ENCODE data around the gene GPS2. TPM values are rescaled to one million over a fixed set of nuclear protein-coding genes. Genes with fewer than 3 reads are reported as not detected.

GPS2 gene
- total and polyA plus RNA-seq, 7 experiments from 2014 or later = 72.6 to 145 (median 107) TPM

GRCh38 chr17:7352503-7352889 is 37.3 kb upstream of the GPS2 start:
- ChIA-PET CTCF (interaction anchor here (1.0 to 5.3 kb wide), 2 partner anchors 17 to 84 kb away, joined by 3 to 67 read pairs; partner anchors contain the start of genes FGF11 and TMEM102), POLR2A (interaction anchor here (1.2 to 5.4 kb wide), 4 partner anchors 16 to 135 kb away, joined by 3 to 29 read pairs (median 6); partner anchors contain the start of genes ACAP1, POLR2A and TMEM102)
- intact Hi-C loops (cut with micrococcal nuclease) = loop anchor here (1.0 to 10.0 kb wide), 5 partner anchors 70 to 335 kb away; partner anchors contain the start of genes POLR2A (in 2 of the 2), SLC2A4 (in 1 of the 2), SLC35G6 (in 1 of the 2) and TP53 (in 1 of the 2)
- H3K4me1 ChIP-seq (ENCODE audit: control insufficient read depth in 2 of 2, insufficient read depth in 2 of 2, low read length in 2 of 2) = peaks cover 10 to 27% of the 10 kb centered on the region in 2 donors
- peak overlapping the region; percentile 57 for H3K4me3 ChIP-seq (ENCODE audit: low read length)
- Mint-ChIP-seq H3K27me3 (no peaks in the 10 kb centered on the region), H3K9me3 (no peaks in the 10 kb centered on the region), H3K4me1 (peaks cover 14 to 64% (median 39%) of the 10 kb centered on the region in 7 donors), H3K36me3 (peaks cover 0 to 25% (median 1%) of the 10 kb centered on the region in 5 donors), H3K27ac (peak overlapping the region; percentile 64 to 91 (median 83)), H3K4me3 (peak overlapping the region; percentile 78 to 94 (median 88))
- no peaks in the 10 kb centered on the region for H3K27me3 ChIP-seq (ENCODE audit: control insufficient read depth in 2 of 2, insufficient read depth in 2 of 2, low read length in 2 of 2)
- DNase-seq = no peak
- H3K36me3 ChIP-seq (ENCODE audit: control insufficient read depth in 2 of 3, insufficient read depth in 3 of 3, low read length in 3 of 3) = peaks cover 0 to 26% (median 5%) of the 10 kb centered on the region in 3 experiments
- H3K27ac ChIP-seq (ENCODE audit: low read depth, low read length) = peak overlapping the region; percentile 74
- no peaks in the 10 kb centered on the region for H3K9me3 ChIP-seq (ENCODE audit: control insufficient read depth in 2 of 3, low read length in 3 of 3)
- ATAC-seq = no peak

GRCh38 chr17:7351665-7352502 is 36.7 kb upstream of the GPS2 start, which contains the start of gene KCTD11:
TSS of gene KCTD11 (plus strand) at chr17:7352162.
- Mint-ChIP-seq H3K27ac (peak within 1 kb of the TSS; percentile 72 to 91 (median 86)), H3K4me1 (peaks cover 14 to 62% (median 43%) of the 10 kb centered on the region in 7 donors), H3K27me3 (no peaks in the 10 kb centered on the region), H3K9me3 (no peaks in the 10 kb centered on the region), H3K36me3 (peaks cover 0 to 28% (median 4%) of the 10 kb centered on the region in 5 donors), H3K4me3 (peak within 1 kb of the TSS; percentile 78 to 94 (median 88))
- ChIA-PET CTCF (interaction anchor here (0.7 to 5.3 kb wide), 4 partner anchors 15 to 85 kb away, joined by 3 to 67 read pairs (median 28); partner anchors contain the start of genes ACAP1, FGF11, NEURL4 and TMEM102), POLR2A (interaction anchor here (0.8 to 8.2 kb wide), 7 partner anchors 15 to 136 kb away, joined by 3 to 98 read pairs (median 8); partner anchors contain the start of genes ACAP1, NEURL4 and TMEM102)
- peak within 1 kb of the TSS; percentile 57 for H3K4me3 ChIP-seq (ENCODE audit: low read length)
- no peaks in the 10 kb centered on the region for H3K27me3 ChIP-seq (ENCODE audit: control insufficient read depth in 2 of 2, insufficient read depth in 2 of 2, low read length in 2 of 2)
- H3K4me1 ChIP-seq (ENCODE audit: control insufficient read depth in 2 of 2, insufficient read depth in 2 of 2, low read length in 2 of 2) = peaks cover 10 to 27% of the 10 kb centered on the region in 2 donors
- intact Hi-C loops (cut with micrococcal nuclease) = loop anchor here (1.0 to 10.0 kb wide), 10 partner anchors 16 to 335 kb away; partner anchors contain the start of genes NEURL4 (in 2 of the 2), POLR2A (in 2 of the 2), ACAP1 (in 1 of the 2) and GPS2 (in 1 of the 2)
- peaks cover 0 to 32% (median 10%) of the 10 kb centered on the region in 3 experiments for H3K36me3 ChIP-seq (ENCODE audit: control insufficient read depth in 2 of 3, insufficient read depth in 3 of 3, low read length in 3 of 3)
- DNase-seq (peak; percentile 40 to 88 (median 58)), ATAC-seq (peak; percentile 72)
- no peaks in the 10 kb centered on the region for H3K9me3 ChIP-seq (ENCODE audit: control insufficient read depth in 2 of 3, low read length in 3 of 3)
- H3K27ac ChIP-seq (ENCODE audit: low read depth, low read length) = peak within 1 kb of the TSS; percentile 74

DNA sequence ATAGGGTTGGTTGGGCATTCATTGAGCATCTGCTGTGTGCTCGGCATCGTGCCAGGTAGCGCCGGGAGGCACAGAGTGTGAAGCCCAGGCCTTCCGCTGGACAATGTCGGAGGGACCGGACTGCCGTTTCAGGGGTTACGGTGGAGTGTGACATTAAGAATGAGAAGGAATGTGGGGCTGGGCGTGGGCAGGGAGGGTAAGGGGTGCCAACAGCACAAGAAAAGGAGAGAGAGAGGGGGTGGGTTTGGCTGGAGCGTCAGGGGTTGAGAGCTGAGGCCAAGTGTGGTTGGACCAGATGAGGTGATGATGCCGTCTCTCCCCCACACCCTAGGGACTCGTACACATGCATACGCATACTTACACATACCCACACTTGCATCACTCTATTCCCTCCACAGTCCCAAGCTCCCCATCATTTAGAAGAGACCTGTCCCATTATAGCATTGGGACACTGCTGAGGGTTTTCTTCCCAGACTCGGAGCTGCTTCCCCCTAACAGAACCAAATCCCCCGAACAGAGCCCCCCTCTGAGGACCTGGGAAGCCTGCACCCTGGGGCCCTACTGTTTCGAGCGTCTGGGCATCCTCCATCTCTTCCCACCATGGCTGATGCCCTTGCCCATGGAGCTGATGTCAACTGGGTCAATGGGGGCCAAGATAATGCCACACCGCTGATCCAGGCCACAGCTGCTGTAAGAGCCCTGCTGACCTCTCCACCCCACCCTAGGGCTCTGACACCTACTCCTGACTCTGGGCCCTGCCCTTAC is 33.5 kb upstream of the GPS2 start:
- Mint-ChIP-seq H3K9me3 (no peaks in the 10 kb centered on the region), H3K4me1 (peaks cover 16 to 53% (median 41%) of the 10 kb centered on the region in 7 donors), H3K27ac (peak overlapping the region in 6 of 9 donors; percentile 33 to 86 (median 70)), H3K4me3 (peak overlapping the region in 4 of 10 donors; percentile 6 to 45 (median 20)), H3K36me3 (peaks cover 5 to 33% (median 12%) of the 10 kb centered on the region in 5 donors), H3K27me3 (no peaks in the 10 kb centered on the region)
- POLR2A ChIA-PET = interaction anchor here (0.9 to 8.2 kb wide), 5 partner anchors 12 to 39 kb away, joined by 3 to 98 read pairs (median 3); partner anchors contain the start of gene ACAP1
- CTCF ChIA-PET = interaction anchor here (0.6 to 5.2 kb wide), 8 partner anchors 9 to 212 kb away, joined by 3 to 53 read pairs (median 4); partner anchors contain the start of genes ACAP1 and NEURL4
- H3K36me3 ChIP-seq (ENCODE audit: control insufficient read depth in 2 of 3, insufficient read depth in 3 of 3, low read length in 3 of 3) = peaks cover 16 to 64% (median 25%) of the 10 kb centered on the region in 3 experiments
- H3K27ac ChIP-seq (ENCODE audit: low read depth, low read length) = peak overlapping the region; percentile 44
- H3K4me3 ChIP-seq (ENCODE audit: low read length) = no peak overlapping the region
- H3K4me1 ChIP-seq (ENCODE audit: control insufficient read depth in 2 of 2, insufficient read depth in 2 of 2, low read length in 2 of 2) = peaks cover 7 to 19% of the 10 kb centered on the region in 2 donors
- ATAC-seq = no peak
- DNase-seq = no peak
- H3K9me3 ChIP-seq (ENCODE audit: control insufficient read depth in 2 of 3, low read length in 3 of 3) = no peaks in the 10 kb centered on the region
- intact Hi-C loops (cut with micrococcal nuclease) = loop anchor here (1.0 to 5.0 kb wide), 2 partner anchors 11 to 301 kb away; no protein-coding TSS in a partner anchor
- no peaks in the 10 kb centered on the region for H3K27me3 ChIP-seq (ENCODE audit: control insufficient read depth in 2 of 2, insufficient read depth in 2 of 2, low read length in 2 of 2)

GRCh38 chr17:7347630-7348477 is 32.7 kb upstream of the GPS2 start:
- no peaks in the 10 kb centered on the region for H3K27me3 ChIP-seq (ENCODE audit: control insufficient read depth in 2 of 2, insufficient read depth in 2 of 2, low read length in 2 of 2)
- H3K36me3 Mint-ChIP-seq = peaks cover 8 to 35% (median 12%) of the 10 kb centered on the region in 5 donors
- peaks cover 17 to 54% (median 38%) of the 10 kb centered on the region in 7 donors for H3K4me1 Mint-ChIP-seq
- H3K27me3 Mint-ChIP-seq = no peaks in the 10 kb centered on the region
- no peaks in the 10 kb centered on the region for H3K9me3 Mint-ChIP-seq
- H3K9me3 ChIP-seq (ENCODE audit: control insufficient read depth in 2 of 3, low read length in 3 of 3) = no peaks in the 10 kb centered on the region
- peak overlapping the region; percentile 2 for H3K27ac ChIP-seq (ENCODE audit: low read depth, low read length)
- ATAC-seq = no peak
- intact Hi-C loops (cut with micrococcal nuclease) = loop anchor here in 1 of 2 donors (5.0 kb wide), 1 partner anchor 301 kb away; no protein-coding TSS in a partner anchor
- H3K36me3 ChIP-seq (ENCODE audit: control insufficient read depth in 2 of 3, insufficient read depth in 3 of 3, low read length in 3 of 3) = peaks cover 19 to 72% (median 33%) of the 10 kb centered on the region in 3 experiments
- H3K4me3 Mint-ChIP-seq = peak overlapping the region in 1 of 10 donors; percentile 45
- POLR2A ChIA-PET = interaction anchor here (0.9 to 8.2 kb wide), 6 partner anchors 13 to 38 kb away, joined by 3 to 98 read pairs (median 4); partner anchors contain the start of gene ACAP1
- no peak overlapping the region for H3K4me3 ChIP-seq (ENCODE audit: low read length)
- CTCF ChIA-PET = interaction anchor here (0.6 to 5.2 kb wide), 5 partner anchors 11 to 52 kb away, joined by 3 to 53 read pairs (median 5); partner anchors contain the start of gene ACAP1
- peaks cover 7 to 19% of the 10 kb centered on the region in 2 donors for H3K4me1 ChIP-seq (ENCODE audit: control insufficient read depth in 2 of 2, insufficient read depth in 2 of 2, low read length in 2 of 2)
- no peak for DNase-seq
- peak overlapping the region in 1 of 9 donors; percentile 62 for H3K27ac Mint-ChIP-seq

Data from naive thymus-derived CD4-positive, alpha-beta T cell (primary cell).